IMR-90 (cell line): ENCODE data around the gene ELF2. TPM values are rescaled to one million over a fixed set of nuclear protein-coding genes. Genes with fewer than 3 reads are reported as not detected.

Source experiments
- ATAC-seq: fragments of 200-7000 bp; cut with Tn5 transposase; 2 replicates; pipeline ENCODE4 v1.9.1; 2020; ENCODE audit warnings: low read depth, mild to moderate bottlenecking, moderate library complexity
- BruUV-seq: library from RNA; stranded (reverse); fragments of 400-500 nt; replicated peaks from 2 replicates; lab custom pipeline; 2021; lab: Mats Ljungman, UMichigan
- CTCF ChIA-PET: fragments of 300-600 bp; formaldehyde crosslinking; extraction: SDS; loops from one replicate; lab custom pipeline; 2021; ENCODE audit warnings: antibody characterized with exemption; lab: Yijun Ruan, JAX
- POLR2A ChIA-PET: fragments of 300-600 bp; sonication (Branson Sonifier 250); formaldehyde crosslinking; loops from one replicate; lab custom pipeline; 2022; ENCODE audit warnings: antibody characterized with exemption; ENCODE audit not compliant: unreplicated experiment; lab: Charles Lee
- DNase-seq: peaks from one replicate; pipeline ENCODE4 v3.0.0; 2013
- H2AFZ ChIP-seq: replicated peaks from 2 replicates; pipeline ENCODE3; 2013; ENCODE audit warnings: low read length, mild to moderate bottlenecking; ENCODE audit not compliant: poor library complexity
- H2AK5ac ChIP-seq: 2 replicates; pipeline ENCODE4 v1.6.1; 2013; ENCODE audit warnings: low read depth, low read length, inconsistent platforms
- H2AK9ac ChIP-seq: replicated peaks from 2 replicates; pipeline ENCODE3; 2013; ENCODE audit warnings: mild to moderate bottlenecking, low read depth, low read length, moderate library complexity; ENCODE audit not compliant: poor library complexity
- H2BK120ac ChIP-seq: 2 replicates; pipeline ENCODE4 v1.6.1; 2013; ENCODE audit warnings: low read depth, low read length, inconsistent platforms
- H2BK15ac ChIP-seq: 3 replicates; pipeline ENCODE4 v1.6.1; 2013; ENCODE audit warnings: low read depth, low read length, inconsistent platforms
- H2BK20ac ChIP-seq: 2 replicates; pipeline ENCODE4 v1.6.1; 2013; ENCODE audit warnings: low read depth, mild to moderate bottlenecking, inconsistent platforms, low read length, moderate library complexity
- H2BK5ac ChIP-seq: 2 replicates; pipeline ENCODE4 v1.6.1; 2013; ENCODE audit warnings: mild to moderate bottlenecking, low read depth, low read length, inconsistent platforms; ENCODE audit not compliant: poor library complexity, severe bottlenecking
- H3K14ac ChIP-seq: replicated peaks from 2 replicates; pipeline ENCODE4 v1.6.1; 2013; ENCODE audit warnings: low read depth, low read length, inconsistent platforms
- H3K18ac ChIP-seq: 2 replicates; pipeline ENCODE4 v1.6.1; 2013; ENCODE audit warnings: low read depth, low read length, control low read depth
- H3K23ac ChIP-seq: 2 replicates; pipeline ENCODE4 v1.6.1; 2013; ENCODE audit warnings: low read depth, low read length, inconsistent platforms
- H3K27ac ChIP-seq: 2 replicates; pipeline ENCODE4 v1.5.1; 2013; ENCODE audit warnings: mild to moderate bottlenecking, control low read depth, low read length; ENCODE audit not compliant: insufficient read depth
- H3K27me3 ChIP-seq: 2 replicates; pipeline ENCODE4 v1.6.1; 2013; ENCODE audit warnings: low read length; ENCODE audit not compliant: control insufficient read depth, insufficient read depth
- H3K36me3 ChIP-seq: 2 replicates; pipeline ENCODE4 v1.6.1; 2013; ENCODE audit warnings: low read length, mixed read lengths; ENCODE audit not compliant: control insufficient read depth, insufficient read depth
- H3K4ac ChIP-seq: 2 replicates; pipeline ENCODE4 v1.6.1; 2013; ENCODE audit warnings: low read depth, low read length, inconsistent platforms
- H3K4me1 ChIP-seq: 2 replicates; pipeline ENCODE4 v1.6.1; 2013; ENCODE audit warnings: low read length, mixed read lengths; ENCODE audit not compliant: control insufficient read depth, insufficient read depth
- H3K4me2 ChIP-seq: 2 replicates; pipeline ENCODE4 v1.6.1; 2013; ENCODE audit warnings: low read depth, mild to moderate bottlenecking, control low read depth, low read length, moderate library complexity
- H3K4me3 ChIP-seq: 2 replicates; pipeline ENCODE4 v1.5.1; 2013; ENCODE audit warnings: low read depth, mild to moderate bottlenecking, control low read depth, low read length, moderate library complexity; ENCODE audit not compliant: insufficient read depth
- H3K56ac ChIP-seq: 2 replicates; pipeline ENCODE4 v1.6.1; 2013; ENCODE audit warnings: low read length, inconsistent platforms; ENCODE audit not compliant: insufficient read depth; ENCODE audit errors: extremely low read depth
- H3K79me1 ChIP-seq, 2 experiments: 2 replicates each; pipeline ENCODE4 v1.6.1; 2013; ENCODE audit warnings: low read length in 2 of 2, inconsistent platforms in 1 of 2, low read depth in 1 of 2
- H3K9ac ChIP-seq: 2 replicates; pipeline ENCODE4 v1.6.1; 2013; ENCODE audit warnings: low read depth, low read length, control low read depth
- H3K9me1 ChIP-seq: 2 replicates; pipeline ENCODE4 v1.6.1; 2013; ENCODE audit warnings: low read length, inconsistent platforms; ENCODE audit not compliant: insufficient read depth
- H3K9me3 ChIP-seq: 2 replicates; pipeline ENCODE4 v1.6.1; 2013; ENCODE audit warnings: low read length; ENCODE audit not compliant: control insufficient read depth, insufficient read depth
- H4K20me1 ChIP-seq: 2 replicates; pipeline ENCODE4 v1.6.1; 2013; ENCODE audit warnings: low read length, inconsistent platforms; ENCODE audit not compliant: insufficient read depth
- H4K5ac ChIP-seq: 2 replicates; pipeline ENCODE4 v1.6.1; 2013; ENCODE audit warnings: mild to moderate bottlenecking, low read depth, low read length, control low read depth
- H4K8ac ChIP-seq, 2 experiments: 2 replicates each; pipeline ENCODE4 v1.6.1; 2013; ENCODE audit warnings: low read depth in 2 of 2, low read length in 2 of 2, control low read depth in 1 of 2, inconsistent platforms in 1 of 2
- H4K91ac ChIP-seq: 2 replicates; pipeline ENCODE4 v1.6.1; 2013; ENCODE audit warnings: low read depth, low read length, inconsistent platforms; ENCODE audit not compliant: insufficient read depth
- BHLHE40 ChIP-seq: fragments of 150-350 bp; IDR thresholded peaks from 2 replicates; pipeline ENCODE4 v1.6.1; 2016; ENCODE audit warnings: mild to moderate bottlenecking, low read depth, low read length
- MXI1 ChIP-seq: IDR thresholded peaks from 2 replicates; pipeline ENCODE4 v1.6.1; 2012; ENCODE audit warnings: low read depth, mild to moderate bottlenecking, low read length, moderate library complexity, borderline replicate concordance
- POLR2A ChIP-seq: IDR thresholded peaks from 2 replicates; pipeline ENCODE4 v1.6.1; 2012; ENCODE audit warnings: mild to moderate bottlenecking, low read depth, low read length
- RAD21 ChIP-seq: IDR thresholded peaks from 2 replicates; pipeline ENCODE4 v1.6.1; 2012; ENCODE audit warnings: low read length, improper control_type of control experiment
- dilution Hi-C: fragments of 300-500 bp; cut with HindIII; formaldehyde crosslinking; loops from one replicate; pipeline ENCODE4 v1.14.3; 2018; ENCODE audit warnings: low sequenced_read_pairs; ENCODE audit not compliant: unreplicated experiment
- in situ Hi-C: fragments of 300-500 bp; cut with MboI; formaldehyde crosslinking; loops from 3 replicates; pipeline ENCODE4 v1.14.3; 2019; ENCODE audit warnings: low sequenced_read_pairs, inconsistent platforms, mixed read lengths
- intact Hi-C: fragments of 100-400 bp; cut with micrococcal nuclease; formaldehyde crosslinking; loops from 2 replicates; pipeline ENCODE4 v1.10.0; 2022
- polyA plus RNA-seq, 3 experiments: library from polyadenylated mRNA; depleted of rRNA; stranded (reverse); fragments of >200 nt; gene quantifications; 2 replicates each; pipeline ENCODE4 v1.2.3, GENCODE V29; 2012; ENCODE audit warnings: low replicate concordance in 1 of 3
- total RNA-seq: library from RNA; depleted of rRNA; stranded (reverse); fragments of >200 nt; gene quantifications from 2 replicates; pipeline ENCODE4 v1.2.3, GENCODE V29; 2012
- TF ChIP-seq, protein P1 (sequence below): fragments of 150-350 bp; IDR thresholded peaks from 2 replicates; pipeline ENCODE4 v1.6.1; 2017; ENCODE audit warnings: mild to moderate bottlenecking, antibody characterized with exemption, low read length, low read depth
- TF ChIP-seq, protein P2 (sequence below): fragments of 150-350 bp; IDR thresholded peaks from 2 replicates; pipeline ENCODE4 v1.6.1; 2016; ENCODE audit warnings: low read depth, mild to moderate bottlenecking, low read length, moderate library complexity, borderline replicate concordance

ELF2 gene
- total and polyA plus RNA-seq, 2 of the 4 experiments (the other 2 are of a cell fraction): 14.5 to 42.3 TPM

- in situ Hi-C loops: no loop called here
- H2BK5ac ChIP-seq: no peak overlapping the region
- H4K8ac ChIP-seq: no peak overlapping the region
- H2BK120ac ChIP-seq: no peak overlapping the region
- no peak overlapping the region for H3K4me2 ChIP-seq
- no peaks in the 10 kb centered on the region for H3K27me3 ChIP-seq
- no peaks in the 10 kb centered on the region for H3K9me1 ChIP-seq
- no peaks in the 10 kb centered on the region for H3K9me3 ChIP-seq
- no peak overlapping the region for H2AK9ac ChIP-seq
- no peaks in the 10 kb centered on the region for H4K20me1 ChIP-seq
- ChIA-PET CTCF (no interaction called here), POLR2A (no interaction called here)
- H3K27ac ChIP-seq: no peak overlapping the region
- no peak overlapping the region for H3K56ac ChIP-seq
- no peak overlapping the region for H3K9ac ChIP-seq
- no peak overlapping the region for H4K91ac ChIP-seq
- no peak overlapping the region for H2BK15ac ChIP-seq
- H3K4me3 ChIP-seq: no peak overlapping the region
- dilution Hi-C loops: no loop called here
- BruUV-seq: no TSS peak
- no peak overlapping the region for H4K5ac ChIP-seq
- H3K4me1 ChIP-seq: no peaks in the 10 kb centered on the region
- no peak overlapping the region for H2AK5ac ChIP-seq
- no peak overlapping the region for H2BK20ac ChIP-seq
- TF ChIP-seq POLR2A: no peak
- no peak for TF ChIP-seq RAD21
- TF ChIP-seq, protein P1, sequence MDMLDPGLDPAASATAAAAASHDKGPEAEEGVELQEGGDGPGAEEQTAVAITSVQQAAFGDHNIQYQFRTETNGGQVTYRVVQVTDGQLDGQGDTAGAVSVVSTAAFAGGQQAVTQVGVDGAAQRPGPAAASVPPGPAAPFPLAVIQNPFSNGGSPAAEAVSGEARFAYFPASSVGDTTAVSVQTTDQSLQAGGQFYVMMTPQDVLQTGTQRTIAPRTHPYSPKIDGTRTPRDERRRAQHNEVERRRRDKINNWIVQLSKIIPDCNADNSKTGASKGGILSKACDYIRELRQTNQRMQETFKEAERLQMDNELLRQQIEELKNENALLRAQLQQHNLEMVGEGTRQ: no peak
- TF ChIP-seq, protein P2, sequence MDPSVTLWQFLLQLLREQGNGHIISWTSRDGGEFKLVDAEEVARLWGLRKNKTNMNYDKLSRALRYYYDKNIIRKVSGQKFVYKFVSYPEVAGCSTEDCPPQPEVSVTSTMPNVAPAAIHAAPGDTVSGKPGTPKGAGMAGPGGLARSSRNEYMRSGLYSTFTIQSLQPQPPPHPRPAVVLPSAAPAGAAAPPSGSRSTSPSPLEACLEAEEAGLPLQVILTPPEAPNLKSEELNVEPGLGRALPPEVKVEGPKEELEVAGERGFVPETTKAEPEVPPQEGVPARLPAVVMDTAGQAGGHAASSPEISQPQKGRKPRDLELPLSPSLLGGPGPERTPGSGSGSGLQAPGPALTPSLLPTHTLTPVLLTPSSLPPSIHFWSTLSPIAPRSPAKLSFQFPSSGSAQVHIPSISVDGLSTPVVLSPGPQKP: no peak
- no peak for TF ChIP-seq MXI1
- no peak for TF ChIP-seq BHLHE40
- H3K14ac ChIP-seq: no peak overlapping the region
- peaks cover 1% of the 10 kb centered on the region; the same call in 1 of the 2 replicates for H3K36me3 ChIP-seq
- no peak overlapping the region for H3K23ac ChIP-seq
- DNase-seq (no peak), ATAC-seq (no peak)
- peaks cover 0 to 2% of the 10 kb centered on the region in 2 experiments; a peak in 1 of 4 replicates for H3K79me1 ChIP-seq
- intact Hi-C loops: no loop called here
- no peak overlapping the region for H3K4ac ChIP-seq
- H2AFZ ChIP-seq: no peak overlapping the region
- H3K18ac ChIP-seq: no peak overlapping the region
These were observed 42.6 kb downstream of the ELF2 start for GRCh38 chr4:139134403-139134802.
